ENCODE data around the gene CENPS. TPM values are rescaled to one million over a fixed set of nuclear protein-coding genes. Genes with fewer than 3 reads are reported as not detected.
"Not testable (repeated sequence)": the region's sequence is repeated elsewhere in the genome, so short reads cannot be mapped to it uniquely, and the experiment has no call there.

The CENPS gene
- total RNA-seq, 1 experiment from 2014 or later = 10.0 TPM

DNA sequence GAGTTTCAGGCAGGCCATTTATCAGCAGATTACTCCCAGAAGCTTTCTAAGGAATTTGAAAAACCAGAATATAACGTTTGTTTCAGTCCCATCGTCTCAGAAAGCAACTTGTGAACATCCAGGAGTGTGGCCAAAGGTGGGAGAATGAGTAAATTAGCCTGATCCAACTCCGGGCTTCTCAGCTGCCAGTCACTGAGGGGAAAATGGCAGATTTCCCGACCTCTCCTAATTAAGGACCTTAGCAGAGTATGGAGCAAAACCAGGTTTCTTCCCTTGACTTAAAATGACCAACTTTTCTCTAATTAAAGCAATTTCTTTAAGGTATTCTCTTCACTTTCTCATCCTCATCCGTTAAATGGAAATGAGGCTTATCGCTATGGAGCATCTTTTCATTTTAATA, 20.6 kb downstream of the CENPS start:
- DNase-seq (ENCODE audit: low spot score) = no peak

DNA sequence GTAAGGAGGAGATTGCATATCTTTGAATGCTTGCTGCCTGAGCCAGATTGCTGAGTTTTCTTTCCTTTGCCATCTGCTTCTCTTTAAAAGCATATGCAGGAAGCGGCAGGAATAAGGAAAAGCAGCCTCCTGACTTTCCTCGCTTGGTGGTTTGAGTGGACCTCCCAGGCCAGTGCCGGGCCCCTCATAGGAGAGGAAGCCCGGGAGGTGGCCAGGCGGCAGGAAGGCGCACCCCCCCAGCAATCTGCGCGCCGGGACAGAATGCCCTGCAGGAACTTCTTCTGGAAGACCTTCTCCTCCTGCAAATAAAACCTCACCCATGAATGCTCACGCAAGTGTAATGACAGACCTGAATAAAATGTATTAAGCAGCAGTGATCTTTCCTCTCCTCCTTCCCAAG, 21.1 kb downstream of the CENPS start:
- DNase-seq (ENCODE audit: low spot score) = no peak

DNA sequence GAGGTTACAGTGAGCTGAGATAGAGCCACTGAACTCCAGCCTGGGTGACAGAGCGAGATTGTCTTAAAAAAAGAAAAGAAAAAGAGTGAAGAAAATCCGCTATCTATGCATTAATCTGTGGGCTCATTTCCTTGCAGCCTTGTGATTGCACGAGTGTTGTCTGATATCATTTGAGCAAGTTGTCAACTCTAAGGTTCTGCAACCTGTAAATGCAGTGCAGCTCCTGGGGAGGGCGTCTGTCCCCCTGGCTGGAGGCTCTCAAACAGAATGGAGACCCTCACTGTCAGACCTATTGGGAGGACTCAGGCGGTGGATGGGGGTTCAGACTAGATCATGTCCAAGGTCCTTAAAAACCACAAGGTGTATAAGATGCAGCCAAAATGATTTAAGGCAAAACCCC, 25.8 kb downstream of the CENPS start:
- DNase-seq (ENCODE audit: low spot score) = no peak

DNA sequence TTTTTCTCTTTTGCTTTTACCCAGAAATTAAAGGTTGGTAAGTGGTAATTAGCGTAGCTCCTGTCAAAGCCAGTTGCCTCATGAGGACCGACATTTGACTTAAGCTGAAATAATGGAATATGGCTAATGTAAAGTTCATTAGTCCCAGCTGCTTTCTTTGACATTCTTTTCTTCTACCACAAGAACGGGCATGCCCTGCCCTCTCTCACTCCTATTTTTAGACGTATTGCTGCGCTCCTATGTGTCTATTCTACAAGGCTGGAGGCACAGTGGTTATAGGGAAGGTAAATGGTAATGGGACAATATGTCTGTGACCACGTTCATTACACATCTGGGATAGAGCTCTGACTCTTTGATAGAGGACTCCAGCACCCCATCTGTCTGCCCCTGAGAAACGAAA, 26.4 kb downstream of the CENPS start:
- no peak for DNase-seq (ENCODE audit: low spot score)

DNA sequence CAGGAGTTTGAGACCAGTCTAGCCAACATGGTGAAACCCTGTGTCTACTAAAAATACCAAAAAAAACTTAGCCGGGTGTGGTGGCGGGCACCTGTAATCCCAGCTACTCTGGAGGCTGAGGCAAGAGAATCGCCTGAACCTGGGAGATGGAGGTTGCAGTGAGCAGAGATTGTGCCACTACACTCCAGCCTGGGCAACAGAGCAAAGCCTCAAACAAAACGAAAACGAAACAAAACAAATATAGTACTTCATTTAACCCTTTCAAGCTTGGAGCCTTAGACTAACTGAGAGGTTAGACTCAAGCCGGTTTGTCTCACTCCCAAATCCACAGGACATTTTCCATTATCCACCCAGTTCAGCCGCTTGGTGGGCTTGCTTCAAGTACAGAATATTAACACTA, 27.2 kb downstream of the CENPS start:
- not testable (repeated sequence) for DNase-seq (ENCODE audit: low spot score)

DNA sequence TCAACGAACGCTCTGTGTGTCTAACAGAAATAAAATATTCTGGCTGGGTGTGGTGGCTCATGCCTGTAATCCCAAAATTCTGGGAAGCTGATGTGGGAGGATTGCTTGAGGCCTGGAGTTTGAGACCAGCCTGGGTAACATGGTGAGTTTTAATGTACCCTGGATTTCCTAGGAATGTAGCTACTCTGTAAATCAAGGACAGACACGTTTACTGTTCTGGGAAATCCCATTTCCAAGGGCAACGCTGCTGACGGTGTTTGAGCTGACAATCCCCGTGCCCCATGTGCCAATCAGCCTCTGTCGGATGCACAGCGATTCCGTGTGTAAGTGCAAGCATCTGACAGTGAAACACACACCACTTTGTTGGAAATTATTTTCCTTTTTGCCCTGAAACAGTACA, 27.6 kb downstream of the CENPS start:
- no peak for DNase-seq (ENCODE audit: low spot score)

DNA sequence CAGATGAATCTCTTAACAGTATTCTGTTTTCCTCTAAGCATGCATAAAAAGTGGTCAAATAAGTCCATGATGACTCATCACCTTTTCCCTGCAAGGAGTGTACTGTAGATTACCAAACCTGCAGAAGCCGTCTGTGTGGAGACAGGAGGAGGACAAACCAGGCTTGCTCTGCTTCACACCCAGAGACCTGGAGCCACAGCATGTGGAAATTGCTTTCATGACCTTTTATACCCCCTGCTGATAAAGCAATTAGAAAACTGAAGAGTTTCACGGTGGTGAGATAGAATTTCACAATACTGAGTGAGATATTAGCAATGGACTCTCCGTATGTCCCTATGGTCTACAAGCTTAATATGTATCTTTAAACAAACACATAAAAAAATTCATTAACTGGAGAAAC, 29.0 kb downstream of the CENPS start:
- DNase-seq (ENCODE audit: low spot score) = peak; percentile 68

DNA sequence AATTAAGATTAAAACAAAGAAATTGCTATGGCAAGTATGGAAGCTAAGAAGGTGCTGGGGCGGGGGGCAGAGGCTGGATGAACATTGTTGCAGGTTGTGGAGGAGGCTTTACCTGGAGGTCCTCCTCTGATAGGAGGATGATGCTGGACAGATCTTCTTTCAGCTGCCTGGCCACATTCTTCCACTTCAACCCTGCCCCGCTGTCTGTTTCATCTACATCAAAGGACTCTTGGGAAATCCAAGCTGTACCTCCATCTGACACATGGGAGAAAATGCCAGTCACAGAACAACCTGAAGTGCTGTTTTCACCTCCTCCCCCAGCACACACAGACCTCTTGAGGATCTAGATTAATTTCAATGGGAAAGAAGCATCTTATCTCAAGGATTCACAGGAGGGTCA, 36.8 kb downstream of the CENPS start:
- DNase-seq (ENCODE audit: low spot score) = no peak

DNA sequence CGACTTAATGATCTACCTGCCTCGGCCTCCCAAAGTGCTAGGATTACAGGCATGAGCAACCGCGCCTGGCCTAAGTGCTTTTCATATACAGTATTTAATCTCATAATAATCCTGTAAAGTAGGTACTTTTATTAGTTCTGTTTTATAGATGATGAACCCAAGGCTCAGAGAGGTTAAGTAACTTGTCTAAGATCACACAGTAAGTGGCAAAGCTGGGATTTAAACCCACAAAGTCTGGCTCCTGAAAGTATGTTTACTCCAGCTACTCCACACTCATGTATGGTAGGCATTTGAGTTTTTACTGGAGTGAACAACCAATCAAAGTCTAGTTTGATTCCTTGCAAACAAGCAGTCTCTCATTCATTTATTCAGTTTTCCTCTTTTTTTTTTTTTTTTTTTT, 39.8 kb downstream of the CENPS start:
- no peak for DNase-seq (ENCODE audit: low spot score)

DNA sequence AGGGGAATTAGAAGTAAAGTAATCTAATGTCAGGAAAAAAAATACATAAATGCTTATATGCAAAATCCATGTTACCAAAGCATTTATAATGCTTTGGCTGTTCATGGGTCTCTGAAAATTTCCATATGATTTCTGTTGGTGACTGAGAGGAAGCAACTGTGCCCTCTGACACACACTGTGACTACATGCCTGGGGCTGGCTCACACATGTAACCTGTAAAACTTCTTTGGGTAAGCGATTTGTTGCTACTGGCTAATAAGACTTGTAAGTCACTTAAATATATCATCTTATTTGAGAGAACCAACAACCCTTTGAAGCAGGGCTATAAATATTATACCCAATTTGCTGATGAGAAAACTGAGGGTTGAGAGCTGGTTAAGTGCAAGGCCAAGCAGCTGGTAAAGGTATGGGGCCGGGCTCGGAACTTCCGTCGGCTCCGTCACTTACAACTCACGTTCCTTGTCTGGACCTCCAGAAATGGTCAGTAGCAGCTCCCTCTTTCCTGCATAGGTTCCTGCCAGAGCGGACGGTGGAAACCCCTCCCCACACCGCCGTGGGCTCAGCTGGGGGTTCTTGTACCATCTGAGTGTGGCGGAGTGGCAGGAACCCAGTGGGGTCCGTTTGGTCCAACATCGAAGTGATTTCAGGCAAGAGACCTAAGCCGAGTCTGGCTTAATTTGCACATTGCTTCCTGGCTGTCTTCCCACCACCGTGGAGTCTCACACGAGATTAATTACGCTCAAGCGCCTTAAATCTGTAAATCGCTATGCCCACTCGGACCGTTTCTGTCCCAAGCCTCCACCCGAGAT, 41.4 kb downstream of the CENPS start:
- peak; percentile 19 for DNase-seq (ENCODE audit: low spot score)

DNA sequence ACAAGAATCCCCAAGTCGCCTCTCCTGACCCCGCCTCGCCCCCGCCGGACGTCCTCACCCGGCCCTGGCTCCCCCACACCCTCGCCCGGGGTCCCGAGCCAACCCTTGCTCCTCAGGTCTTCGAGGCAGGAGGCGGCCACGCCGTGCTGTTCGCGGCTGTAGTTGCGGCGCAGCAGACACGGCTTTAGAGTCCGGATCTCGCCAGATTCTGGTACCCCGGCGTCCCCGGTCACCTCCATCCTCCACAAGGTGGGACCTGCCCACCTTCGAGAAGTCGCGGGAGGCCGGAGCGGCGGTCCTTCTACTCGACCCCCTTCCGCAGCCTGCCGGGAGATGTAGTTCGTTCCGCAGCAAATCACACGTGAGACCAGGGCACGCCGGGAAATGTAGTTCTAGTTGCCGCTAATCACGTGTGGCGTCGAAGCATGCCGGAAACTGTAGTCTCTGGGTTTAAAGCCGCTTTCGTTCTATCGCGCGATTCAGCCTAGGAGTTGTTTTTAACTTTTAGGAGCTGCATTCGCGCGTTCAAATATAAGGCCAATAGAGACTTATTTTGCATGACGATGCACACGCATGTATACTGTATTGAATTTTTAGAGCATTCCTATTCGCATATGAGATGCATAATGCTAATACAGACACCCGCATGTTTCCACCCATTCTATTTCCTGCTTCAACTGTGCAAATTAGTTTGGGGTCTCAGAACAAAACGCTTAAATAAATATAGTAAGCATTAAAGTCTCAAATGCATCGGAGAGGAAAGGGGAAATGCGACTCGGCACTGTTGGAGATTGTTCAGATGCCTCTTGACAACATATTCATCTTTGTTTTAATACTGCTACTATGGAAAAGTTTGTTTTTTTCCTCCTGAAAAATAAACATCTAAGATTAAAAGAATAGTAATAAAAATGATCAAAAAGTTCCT, 42.2 kb downstream of the CENPS start, which contains the start of gene DFFA:
Gene DFFA, minus strand, starts transcription at position 310 of the 925 bp plus-strand sequence. Its CDS starts 71 bp downstream, at position 239.
- peak; percentile 95 for DNase-seq (ENCODE audit: low spot score)

DNA sequence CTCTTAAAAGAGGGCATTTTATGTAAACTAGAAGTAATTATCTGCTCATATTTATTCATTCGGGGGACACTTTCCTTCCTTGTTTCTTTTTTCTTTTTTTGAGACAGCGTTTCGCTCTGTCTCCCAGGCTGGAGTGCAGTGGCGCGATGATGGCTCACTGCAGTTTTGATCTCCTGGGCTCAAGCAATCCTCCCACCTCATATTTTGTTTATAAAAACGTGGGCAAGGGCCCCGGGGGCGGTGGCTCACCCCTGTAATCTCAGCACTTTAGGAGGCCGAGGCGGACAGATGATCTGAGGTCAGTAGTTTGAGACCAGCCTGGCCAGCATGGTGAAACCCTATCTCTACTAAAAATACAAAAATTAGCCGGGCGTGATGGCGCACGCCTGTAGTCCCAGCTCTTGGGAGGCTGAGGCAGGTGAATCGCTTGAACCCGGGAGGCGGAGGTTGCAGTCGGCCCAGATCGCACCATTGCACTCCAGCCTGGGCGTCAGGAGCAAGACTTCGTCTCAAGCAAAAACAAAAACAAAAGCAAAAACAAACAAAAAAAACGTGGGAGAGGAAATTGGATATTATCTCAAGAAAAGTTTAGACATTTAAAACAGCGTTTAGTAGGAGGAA, 43.0 kb downstream of the CENPS start:
- DNase-seq (ENCODE audit: low spot score) = no peak

DNA sequence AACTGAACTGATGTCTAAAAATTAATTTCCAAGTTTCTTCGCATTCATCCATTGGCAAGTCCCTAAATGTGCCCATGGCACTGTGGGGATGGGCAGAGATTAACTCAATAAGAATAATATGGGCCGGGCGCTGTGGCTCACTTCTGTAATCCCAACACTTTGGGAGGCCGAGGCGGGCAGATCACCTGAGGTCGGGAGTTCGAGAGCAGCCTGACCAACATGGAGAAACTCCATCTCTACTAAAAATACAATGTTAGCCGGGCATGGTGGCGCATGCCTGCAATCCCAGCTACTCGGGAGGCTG, 44.0 kb downstream of the CENPS start:
- not testable (repeated sequence) for DNase-seq (ENCODE audit: low spot score)

DNA sequence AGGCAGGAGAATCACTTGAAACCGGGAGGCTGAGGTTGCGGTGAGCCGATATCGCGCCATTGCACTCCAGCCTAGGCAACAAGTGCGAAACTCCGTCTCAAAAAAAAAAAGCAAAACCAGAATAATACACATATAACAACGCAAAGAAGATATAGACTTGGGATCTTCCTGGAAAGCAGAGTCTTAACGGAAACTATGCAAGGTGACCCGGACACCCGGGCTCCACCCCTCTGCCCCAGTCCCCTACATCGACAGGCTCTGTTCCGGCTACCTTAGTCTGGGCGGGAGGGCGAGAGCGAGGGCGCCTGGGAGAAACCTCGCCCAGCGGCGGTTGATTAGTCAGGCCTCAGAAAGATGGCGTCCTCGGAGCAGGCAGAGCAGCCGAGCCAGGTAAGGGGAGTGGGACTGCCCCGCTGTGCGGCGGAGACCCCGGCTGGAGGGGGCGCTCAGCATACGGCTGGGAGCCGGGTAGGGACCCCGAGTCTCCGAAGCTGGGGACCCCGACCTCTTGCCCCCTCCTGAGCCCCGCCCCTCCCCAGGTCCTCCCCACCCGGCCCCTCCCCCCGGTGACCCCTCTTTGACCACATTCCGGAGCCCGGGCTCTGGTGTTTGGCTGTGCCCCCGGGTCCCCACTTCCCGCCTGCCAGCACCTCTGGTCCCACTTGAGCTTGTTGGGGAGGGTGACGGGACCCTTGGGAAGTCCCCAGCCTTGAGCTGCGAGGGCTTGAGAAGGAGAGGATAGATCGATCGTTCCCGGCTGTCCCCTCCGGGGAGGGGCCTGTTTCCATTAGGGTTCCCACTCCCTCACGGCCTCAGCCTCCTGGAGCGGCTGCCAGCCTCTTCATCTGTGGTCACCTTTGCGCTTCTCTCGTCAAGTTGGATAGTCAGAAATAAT, 44.6 kb downstream of the CENPS start, which contains the start of gene PEX14:
Gene PEX14, plus strand, starts transcription at position 338 of the 895 bp plus-strand sequence. Its CDS starts 17 bp downstream, at position 355.
- DNase-seq (ENCODE audit: low spot score) = peak; percentile 89

DNA sequence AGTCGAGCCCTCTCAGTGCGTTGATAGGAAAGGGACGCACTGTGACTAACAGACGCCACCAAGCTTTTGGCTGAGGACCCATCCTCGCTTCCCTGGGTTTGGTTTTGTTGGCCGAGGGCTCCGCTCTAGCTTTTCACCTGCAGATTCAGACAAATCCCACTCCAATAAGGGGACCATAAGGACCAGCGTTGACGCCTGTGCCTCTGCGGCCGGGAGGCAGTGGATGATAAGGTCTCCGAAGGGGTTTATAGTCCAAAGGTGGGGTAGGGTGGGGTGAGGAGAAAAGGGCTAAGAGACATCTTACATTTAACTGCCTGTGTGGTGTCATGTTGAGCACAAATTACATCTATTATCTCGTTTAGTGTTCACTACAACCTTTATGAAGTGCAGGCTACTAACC, 45.3 kb downstream of the CENPS start:
- peak; percentile 34 for DNase-seq (ENCODE audit: low spot score)

DNA sequence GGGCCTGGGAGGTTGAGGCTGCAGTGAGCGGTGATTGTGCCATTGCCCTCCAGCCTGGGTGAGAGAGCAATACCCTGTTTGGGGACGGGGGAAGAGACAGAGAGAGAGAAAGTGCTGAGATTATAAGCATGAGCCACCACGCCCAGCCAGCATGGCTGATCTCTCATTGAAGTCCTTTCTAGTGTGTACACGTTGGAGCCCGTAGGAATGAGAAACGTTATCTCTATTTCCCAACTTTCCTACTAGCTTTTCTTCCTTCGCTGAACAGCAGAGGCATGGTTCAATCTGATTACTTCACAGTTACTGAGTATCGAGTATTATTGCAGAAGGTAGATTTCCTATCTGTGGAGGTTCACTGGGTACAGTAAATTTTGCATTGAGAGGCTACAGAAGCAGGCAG, 49.1 kb downstream of the CENPS start:
- DNase-seq (ENCODE audit: low spot score) = no peak

DNA sequence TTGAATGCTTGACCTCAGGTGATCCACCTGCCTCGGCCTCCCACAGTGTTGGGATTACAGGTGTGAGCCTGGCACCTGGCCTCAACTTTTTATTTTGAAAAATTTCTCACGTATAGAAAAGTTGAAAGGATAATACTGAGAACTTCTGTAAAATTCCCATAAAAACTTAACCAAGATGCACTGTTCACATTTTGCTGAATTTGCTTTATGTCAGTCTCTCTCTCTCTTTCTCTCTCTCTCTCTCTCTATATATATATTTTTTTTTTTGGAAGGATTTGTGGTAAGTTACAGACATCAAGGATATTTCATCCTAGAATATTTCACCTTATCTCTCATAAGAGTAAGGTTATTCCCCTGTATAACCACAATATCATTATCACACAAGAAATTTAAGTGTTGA, 50.4 kb downstream of the CENPS start:
- DNase-seq (ENCODE audit: low spot score) = no peak

DNA sequence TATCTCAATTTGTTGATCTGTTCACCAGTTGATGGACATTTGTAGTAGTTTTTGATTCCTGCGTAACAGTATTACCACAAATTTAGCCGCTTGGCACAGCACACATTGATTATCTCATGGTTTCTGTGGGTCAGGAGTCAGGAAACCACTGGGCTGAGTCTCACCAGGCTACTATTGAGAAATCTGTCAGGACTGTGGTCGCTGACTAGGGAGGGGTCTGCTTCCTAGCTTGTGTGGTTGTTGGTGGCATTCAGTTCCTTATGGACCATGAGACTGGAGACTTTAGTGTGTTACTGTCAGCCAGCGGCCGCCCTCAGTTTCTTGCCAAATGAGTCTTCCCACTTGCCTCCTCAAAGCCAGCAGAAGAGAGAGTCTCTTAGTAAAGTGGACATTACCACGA, 54.3 kb downstream of the CENPS start:
- DNase-seq (ENCODE audit: low spot score) = no peak

DNA sequence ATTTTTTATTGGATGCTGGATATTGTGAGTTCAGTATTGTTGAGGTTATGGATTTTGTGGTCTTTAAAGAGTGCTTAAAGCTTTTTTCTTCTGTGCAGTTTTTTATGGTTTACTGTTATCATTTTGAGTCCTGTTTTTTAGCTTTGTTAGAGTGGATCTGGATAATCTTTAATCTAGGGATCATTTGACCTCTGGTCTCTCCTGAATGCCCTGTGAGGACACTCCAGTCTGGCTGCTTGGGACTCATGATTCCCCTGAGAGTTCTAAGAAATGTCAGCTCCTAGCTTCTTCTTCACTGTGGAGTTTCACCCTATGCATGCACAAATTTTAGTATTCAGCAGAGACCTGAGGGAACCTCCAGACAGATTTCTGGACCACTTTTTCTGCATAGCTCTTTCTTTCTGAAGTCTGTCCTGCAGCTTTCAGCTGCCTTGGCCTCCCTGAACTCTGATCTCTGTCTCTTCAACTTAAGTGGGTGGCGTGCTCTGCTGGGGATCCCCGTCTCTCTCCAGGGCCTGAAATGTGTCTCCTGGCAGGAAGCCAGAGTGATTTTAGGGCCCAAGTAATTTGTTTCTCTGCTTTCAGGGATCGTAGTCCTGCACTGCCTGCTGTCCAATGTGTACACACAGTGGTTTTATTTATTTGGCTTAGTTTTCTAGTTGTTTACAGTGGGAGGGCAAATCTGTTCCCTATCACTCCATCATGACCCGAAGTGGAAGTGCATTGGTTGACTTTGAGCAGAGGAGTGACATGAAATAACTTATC, 59.2 kb downstream of the CENPS start:
- no peak for DNase-seq (ENCODE audit: low spot score)

DNA sequence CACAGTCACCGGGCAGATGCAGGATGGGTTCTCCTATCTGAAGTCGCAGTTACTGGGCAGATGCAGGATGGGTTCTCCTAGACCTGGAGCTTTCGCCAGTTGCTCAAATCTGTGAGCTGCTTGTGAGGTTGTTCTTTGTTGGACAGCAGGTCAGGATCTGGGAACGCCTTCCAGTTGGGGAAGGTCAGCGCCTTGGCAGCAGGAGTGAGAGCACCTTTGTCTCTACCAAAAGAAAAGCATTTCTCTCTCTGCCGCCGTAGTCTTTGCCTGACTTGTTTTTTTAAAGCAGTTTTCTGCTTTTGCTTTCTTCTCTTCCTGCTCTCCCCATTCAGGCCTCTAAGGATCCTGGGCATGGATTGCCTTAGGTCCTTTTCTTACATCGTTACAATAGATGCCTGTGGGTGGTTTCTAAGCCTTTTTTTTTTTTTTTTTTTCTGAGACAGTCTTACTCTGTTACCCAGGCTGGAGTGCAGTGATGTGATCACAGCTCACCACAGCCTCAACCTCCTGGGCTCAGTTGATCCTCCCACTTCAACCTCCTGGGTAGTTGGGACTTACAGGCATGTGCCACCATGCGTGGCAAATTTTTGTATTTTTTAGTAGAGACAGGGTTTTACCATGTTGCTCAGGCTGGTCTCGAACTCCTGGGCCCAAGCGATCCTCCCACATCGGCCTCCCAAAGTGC, 60.2 kb downstream of the CENPS start:
- no peak for DNase-seq (ENCODE audit: low spot score)

All from HT-29 (cell line).